ENCODE results near the gene SNX13.

SNX13 gene, protein sequence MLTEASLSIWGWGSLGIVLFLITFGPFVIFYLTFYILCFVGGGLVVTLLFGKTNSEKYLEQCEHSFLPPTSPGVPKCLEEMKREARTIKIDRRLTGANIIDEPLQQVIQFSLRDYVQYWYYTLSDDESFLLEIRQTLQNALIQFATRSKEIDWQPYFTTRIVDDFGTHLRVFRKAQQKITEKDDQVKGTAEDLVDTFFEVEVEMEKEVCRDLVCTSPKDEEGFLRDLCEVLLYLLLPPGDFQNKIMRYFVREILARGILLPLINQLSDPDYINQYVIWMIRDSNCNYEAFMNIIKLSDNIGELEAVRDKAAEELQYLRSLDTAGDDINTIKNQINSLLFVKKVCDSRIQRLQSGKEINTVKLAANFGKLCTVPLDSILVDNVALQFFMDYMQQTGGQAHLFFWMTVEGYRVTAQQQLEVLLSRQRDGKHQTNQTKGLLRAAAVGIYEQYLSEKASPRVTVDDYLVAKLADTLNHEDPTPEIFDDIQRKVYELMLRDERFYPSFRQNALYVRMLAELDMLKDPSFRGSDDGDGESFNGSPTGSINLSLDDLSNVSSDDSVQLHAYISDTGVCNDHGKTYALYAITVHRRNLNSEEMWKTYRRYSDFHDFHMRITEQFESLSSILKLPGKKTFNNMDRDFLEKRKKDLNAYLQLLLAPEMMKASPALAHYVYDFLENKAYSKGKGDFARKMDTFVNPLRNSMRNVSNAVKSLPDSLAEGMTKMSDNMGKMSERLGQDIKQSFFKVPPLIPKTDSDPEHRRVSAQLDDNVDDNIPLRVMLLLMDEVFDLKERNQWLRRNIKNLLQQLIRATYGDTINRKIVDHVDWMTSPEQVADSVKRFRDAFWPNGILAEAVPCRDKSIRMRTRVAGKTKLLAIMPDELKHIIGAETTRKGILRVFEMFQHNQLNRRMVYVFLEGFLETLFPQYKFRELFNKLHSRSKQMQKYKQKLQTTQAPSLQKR

DNA sequence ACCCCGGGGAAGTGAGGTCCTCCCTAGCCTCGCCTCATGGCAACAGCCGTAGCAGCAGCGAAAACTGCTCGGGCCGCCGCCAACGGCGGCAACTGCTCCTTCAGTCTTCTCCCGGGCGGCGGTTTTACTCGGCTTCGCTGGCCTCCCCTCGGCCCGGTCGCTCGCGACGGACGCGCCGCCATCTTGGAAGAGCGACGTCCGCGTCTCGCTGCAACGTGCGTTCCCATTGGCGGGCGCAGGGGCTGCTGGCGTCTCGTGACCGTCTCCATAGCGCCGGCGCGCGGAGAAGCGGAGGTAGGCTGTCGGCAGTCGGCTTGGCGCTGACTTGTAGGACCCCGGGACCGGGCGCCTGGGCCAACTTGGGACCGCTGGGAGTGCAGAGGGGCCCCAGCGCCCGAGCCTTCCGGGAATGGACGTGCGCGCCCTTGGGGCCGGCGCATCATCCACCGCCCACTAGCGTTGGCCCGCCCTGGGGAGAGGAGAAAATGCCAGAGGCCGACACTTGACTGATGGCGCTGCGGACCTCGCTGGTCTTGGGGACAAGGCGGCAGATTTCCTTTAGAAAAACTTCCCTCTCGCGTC, at the start of gene SNX13:
Gene SNX13, minus strand, starts transcription at position 193 of the 582 bp plus-strand sequence. CDS start 199 bp downstream, outside the sequence.
- Mint-ChIP-seq H3K27ac (peak within 1 kb of the TSS; percentile 94), H3K27me3 (no peaks in the 10 kb centered on the region), H3K36me3 (ENCODE audit: low read depth) (peaks cover 6% of the 10 kb centered on the region), H3K4me1 (peaks cover 36% of the 10 kb centered on the region), H3K4me3 (peak within 1 kb of the TSS; percentile 94), H3K9me3 (no peaks in the 10 kb centered on the region)
- DNase-seq (peak; percentile 90), ATAC-seq (peak; percentile 96)

DNA sequence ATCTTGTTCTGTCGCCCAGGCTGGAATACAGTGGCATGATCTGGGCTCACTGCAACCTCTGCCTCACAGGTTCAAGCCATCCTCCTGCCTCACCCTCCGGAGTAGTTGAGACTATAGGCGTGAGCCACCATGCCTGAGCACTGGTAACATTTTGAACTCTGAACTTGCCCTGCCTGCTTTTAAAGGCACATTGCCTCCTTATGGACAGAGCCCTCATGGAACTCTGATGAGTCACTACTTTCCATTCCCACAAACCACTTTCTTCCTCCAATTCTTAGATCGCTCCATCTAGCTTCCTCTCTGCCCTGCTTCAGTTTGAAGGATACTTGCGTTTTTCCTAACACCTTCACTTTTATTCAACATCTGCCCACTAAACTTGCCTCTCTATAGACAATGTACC, 49.3 kb upstream of the SNX13 start:
- Mint-ChIP-seq H3K4me1 (peaks cover 2% of the 10 kb centered on the region), H3K9me3 (no peaks in the 10 kb centered on the region), H3K36me3 (ENCODE audit: low read depth) (no peaks in the 10 kb centered on the region), H3K4me3 (no peak overlapping the region), H3K27me3 (no peaks in the 10 kb centered on the region), H3K27ac (no peak overlapping the region)
- ATAC-seq (no peak), DNase-seq (no peak)

DNA sequence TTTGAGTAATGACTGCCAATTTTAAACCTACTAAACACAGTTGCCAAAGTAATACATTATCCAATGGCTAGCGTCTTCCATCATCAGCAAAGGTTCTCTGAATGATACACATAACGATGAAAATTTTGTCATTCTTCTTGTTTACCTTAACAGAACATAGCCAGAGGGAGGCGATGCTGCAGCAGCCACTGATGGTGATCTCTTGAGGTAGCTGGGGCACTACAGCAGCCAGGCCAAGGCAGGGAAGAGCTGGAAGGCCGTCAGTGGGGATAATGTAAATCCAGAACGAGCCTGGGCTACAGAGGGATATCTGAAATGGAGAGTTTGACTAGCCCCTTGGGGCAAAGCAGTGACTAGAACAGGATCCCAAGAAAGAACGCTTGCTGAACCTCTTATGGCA, 48.6 kb upstream of the SNX13 start:
- DNase-seq (no peak), ATAC-seq (no peak)
- no peaks in the 10 kb centered on the region for H3K36me3 Mint-ChIP-seq (ENCODE audit: low read depth)
- H3K27ac Mint-ChIP-seq = no peak overlapping the region
- H3K4me3 Mint-ChIP-seq = no peak overlapping the region
- H3K4me1 Mint-ChIP-seq = no peaks in the 10 kb centered on the region
- no peaks in the 10 kb centered on the region for H3K9me3 Mint-ChIP-seq
- no peaks in the 10 kb centered on the region for H3K27me3 Mint-ChIP-seq

DNA sequence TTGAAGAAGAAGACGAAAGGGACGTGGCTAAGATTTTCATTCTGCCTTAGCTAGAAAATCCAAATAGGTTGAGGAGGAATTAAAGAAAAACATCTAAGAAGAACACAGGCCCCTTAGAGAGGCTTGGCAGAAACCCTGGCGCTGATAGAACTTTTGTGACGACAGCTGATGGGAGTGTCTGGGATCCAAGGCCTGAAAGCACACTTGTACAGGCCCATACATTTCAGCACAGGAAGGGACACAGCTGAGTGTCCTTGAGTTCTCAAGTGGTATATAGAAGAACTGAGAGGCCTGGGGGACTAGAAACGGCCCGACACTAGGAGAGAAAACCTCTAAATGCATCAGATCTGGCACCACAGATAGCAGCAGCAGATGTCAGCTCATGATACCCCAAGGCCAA, 47.8 kb upstream of the SNX13 start:
- H3K4me3 Mint-ChIP-seq = no peak overlapping the region
- DNase-seq = no peak
- H3K36me3 Mint-ChIP-seq (ENCODE audit: low read depth) = no peaks in the 10 kb centered on the region
- H3K9me3 Mint-ChIP-seq = no peaks in the 10 kb centered on the region
- no peak for ATAC-seq
- no peaks in the 10 kb centered on the region for H3K27me3 Mint-ChIP-seq
- no peak overlapping the region for H3K27ac Mint-ChIP-seq
- peaks cover under 1% of the 10 kb centered on the region for H3K4me1 Mint-ChIP-seq

DNA sequence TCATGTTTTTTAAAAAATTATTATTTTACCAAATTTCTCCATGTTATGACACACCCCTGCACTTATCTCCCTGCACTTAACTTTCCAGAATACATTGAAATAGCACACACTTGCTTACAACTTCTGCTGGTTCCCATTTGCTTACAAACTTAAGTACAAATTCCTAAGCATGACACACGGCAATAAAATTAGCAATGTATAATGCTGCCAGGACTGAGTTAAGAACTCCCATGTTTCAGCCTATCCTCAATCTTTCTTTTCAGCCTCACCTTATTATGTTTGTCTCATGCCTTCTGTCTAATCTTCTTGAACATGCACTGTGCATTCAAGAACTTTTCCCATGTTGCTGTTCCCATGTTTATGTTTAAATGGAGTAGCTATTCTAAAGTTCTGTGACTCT, 46.6 kb upstream of the SNX13 start:
- Mint-ChIP-seq H3K4me3 (no peak overlapping the region), H3K4me1 (peaks cover 2% of the 10 kb centered on the region), H3K9me3 (no peaks in the 10 kb centered on the region), H3K27ac (no peak overlapping the region), H3K27me3 (no peaks in the 10 kb centered on the region), H3K36me3 (ENCODE audit: low read depth) (no peaks in the 10 kb centered on the region)
- ATAC-seq (no peak), DNase-seq (no peak)

DNA sequence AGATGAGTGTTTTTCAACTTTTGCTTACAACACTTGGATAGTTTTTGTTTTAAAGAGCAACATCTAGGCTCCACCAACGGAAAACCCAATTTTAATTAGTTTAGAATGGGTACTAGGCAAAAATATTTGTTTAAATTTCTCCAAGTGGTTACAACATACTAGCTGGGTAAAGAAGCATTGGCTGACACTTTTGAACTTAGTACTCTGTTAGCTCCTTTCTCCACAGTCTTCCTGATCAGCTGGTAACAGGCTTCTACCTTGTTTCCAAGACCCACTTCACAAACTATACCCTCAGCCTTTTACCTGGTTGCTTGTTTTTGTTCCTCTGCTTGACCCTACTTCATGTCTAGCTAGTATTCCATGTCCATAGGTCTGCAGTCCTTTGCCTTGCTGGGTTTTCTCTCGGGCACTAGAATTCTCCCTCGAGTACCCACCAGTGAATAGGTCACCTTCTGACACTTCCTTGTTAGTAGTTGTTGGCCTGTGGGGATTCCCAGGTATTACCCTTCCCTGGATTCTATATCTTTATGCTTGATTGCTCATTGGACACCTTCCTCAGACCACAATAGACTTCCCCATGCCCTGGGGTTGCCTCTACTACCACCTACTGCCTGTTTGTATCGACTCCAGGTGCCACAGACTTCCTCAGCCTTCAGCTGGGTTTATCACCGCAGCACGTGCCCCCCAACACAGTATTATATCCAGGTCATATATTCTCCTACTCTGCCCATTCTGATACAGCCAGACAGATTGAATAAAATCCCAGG, 45.4 kb upstream of the SNX13 start:
- Mint-ChIP-seq H3K4me3 (no peak overlapping the region), H3K27me3 (no peaks in the 10 kb centered on the region), H3K4me1 (peaks cover 2% of the 10 kb centered on the region), H3K9me3 (no peaks in the 10 kb centered on the region), H3K36me3 (ENCODE audit: low read depth) (no peaks in the 10 kb centered on the region), H3K27ac (no peak overlapping the region)
- no peak for DNase-seq
- no peak for ATAC-seq

DNA sequence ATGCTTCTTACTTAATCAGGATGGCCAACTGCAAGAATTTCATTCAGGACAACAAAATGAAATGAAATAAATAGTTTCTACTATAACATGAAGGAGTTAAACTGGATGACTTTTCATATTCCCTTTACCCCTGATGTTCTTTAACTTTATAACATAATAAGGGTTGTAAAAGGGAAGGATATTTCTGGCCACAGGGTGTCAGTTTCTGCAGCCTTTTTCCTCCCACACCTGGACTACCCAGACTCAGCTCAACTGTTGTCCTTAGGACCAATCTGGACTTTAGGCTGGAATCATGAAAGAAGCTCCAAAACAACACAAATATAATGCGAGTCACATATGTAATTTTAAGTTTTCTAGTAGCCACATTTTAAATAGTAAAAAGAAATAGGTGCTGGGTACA, 44.0 kb upstream of the SNX13 start:
- H3K9me3 Mint-ChIP-seq = no peaks in the 10 kb centered on the region
- no peak for ATAC-seq
- H3K4me1 Mint-ChIP-seq = peaks cover 2% of the 10 kb centered on the region
- DNase-seq = no peak
- no peak overlapping the region for H3K4me3 Mint-ChIP-seq
- no peak overlapping the region for H3K27ac Mint-ChIP-seq
- no peaks in the 10 kb centered on the region for H3K27me3 Mint-ChIP-seq
- no peaks in the 10 kb centered on the region for H3K36me3 Mint-ChIP-seq (ENCODE audit: low read depth)

DNA sequence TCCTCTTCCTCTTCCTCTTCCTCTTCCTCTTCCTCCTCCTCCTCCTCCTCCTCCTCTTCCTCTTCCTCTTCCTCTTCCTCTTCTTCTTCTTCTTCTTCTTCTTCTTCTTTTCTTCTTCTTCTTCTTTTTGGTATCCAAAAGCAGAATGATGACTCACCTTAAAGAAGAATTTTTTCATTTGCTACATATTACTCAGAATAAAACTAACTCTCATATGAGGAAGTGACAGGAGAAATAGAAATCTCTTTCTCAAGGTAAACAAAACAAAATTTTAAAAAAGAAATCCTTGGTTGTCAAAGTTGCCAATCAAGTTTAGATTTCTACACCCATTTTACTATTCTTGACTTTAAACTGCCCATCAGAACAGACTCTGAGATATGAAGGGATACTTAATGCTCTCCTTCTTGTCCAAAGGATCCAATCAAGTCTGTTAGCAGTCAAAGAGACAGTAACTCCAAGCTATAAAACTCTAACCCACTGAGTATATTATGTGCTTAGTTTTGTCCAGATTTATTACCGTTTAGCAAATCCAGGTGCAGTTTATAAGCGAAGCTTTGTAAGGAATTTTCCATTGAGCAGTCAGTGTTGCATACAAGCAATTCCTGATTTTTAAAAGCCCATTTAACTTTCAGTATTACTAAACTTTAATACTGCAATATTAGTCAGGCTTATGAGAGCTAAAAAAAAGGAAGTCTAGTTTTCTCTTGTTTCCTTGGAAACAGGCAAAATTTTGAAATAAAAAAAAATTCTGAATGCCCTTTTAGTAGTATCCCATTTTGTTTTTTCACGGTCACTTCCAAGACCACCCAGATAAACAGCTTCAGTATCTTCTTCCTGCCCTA, 43.1 kb upstream of the SNX13 start:
- DNase-seq (no peak), ATAC-seq (no peak)
- Mint-ChIP-seq H3K27ac (no peak overlapping the region), H3K9me3 (no peaks in the 10 kb centered on the region), H3K36me3 (ENCODE audit: low read depth) (no peaks in the 10 kb centered on the region), H3K27me3 (no peaks in the 10 kb centered on the region), H3K4me3 (no peak overlapping the region), H3K4me1 (peaks cover 2% of the 10 kb centered on the region)

DNA sequence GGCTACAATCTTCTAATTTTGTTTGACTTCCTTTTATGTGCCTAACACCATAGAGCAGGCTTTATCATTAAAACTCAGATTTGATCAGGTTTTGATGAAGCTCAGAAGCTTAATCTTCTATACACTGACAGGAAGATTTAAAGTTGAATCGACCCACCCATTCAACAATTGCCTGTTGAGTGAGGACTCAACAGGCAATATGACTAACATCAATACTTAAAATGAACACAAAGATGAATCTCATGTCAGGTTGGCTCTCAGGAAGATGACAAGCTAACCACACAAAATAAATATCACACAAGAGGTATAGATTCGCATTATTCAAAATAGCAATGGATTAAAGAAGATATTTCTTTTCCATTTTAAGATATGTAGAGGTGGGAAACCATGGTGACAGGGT, 36.7 kb upstream of the SNX13 start:
- Mint-ChIP-seq H3K36me3 (ENCODE audit: low read depth) (no peaks in the 10 kb centered on the region), H3K4me1 (no peaks in the 10 kb centered on the region), H3K27ac (no peak overlapping the region), H3K4me3 (no peak overlapping the region), H3K9me3 (no peaks in the 10 kb centered on the region), H3K27me3 (no peaks in the 10 kb centered on the region)
- no peak for DNase-seq
- no peak for ATAC-seq

DNA sequence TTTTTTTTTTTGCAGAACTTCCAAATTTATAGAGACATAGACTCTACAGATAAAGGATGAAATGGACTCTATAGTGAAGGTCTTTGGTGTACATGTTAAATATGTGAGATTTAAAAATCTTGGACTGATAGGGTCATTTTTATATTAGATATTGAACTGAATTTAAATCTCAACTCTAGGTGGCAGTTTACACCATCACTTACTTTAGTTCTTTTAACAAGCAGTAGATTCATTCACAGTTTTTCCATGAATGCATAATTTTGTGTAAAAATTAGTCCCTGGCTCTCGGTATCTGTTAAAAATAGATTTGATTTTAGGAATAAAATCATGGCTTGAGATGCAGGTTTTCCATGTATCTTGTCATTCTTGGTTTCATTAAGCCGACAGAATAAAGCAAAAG, 31.1 kb upstream of the SNX13 start:
- DNase-seq = no peak
- no peaks in the 10 kb centered on the region for H3K4me1 Mint-ChIP-seq
- no peaks in the 10 kb centered on the region for H3K36me3 Mint-ChIP-seq (ENCODE audit: low read depth)
- H3K4me3 Mint-ChIP-seq = no peak overlapping the region
- H3K9me3 Mint-ChIP-seq = no peaks in the 10 kb centered on the region
- peaks cover 3% of the 10 kb centered on the region for H3K27me3 Mint-ChIP-seq
- no peak overlapping the region for H3K27ac Mint-ChIP-seq
- no peak for ATAC-seq

DNA sequence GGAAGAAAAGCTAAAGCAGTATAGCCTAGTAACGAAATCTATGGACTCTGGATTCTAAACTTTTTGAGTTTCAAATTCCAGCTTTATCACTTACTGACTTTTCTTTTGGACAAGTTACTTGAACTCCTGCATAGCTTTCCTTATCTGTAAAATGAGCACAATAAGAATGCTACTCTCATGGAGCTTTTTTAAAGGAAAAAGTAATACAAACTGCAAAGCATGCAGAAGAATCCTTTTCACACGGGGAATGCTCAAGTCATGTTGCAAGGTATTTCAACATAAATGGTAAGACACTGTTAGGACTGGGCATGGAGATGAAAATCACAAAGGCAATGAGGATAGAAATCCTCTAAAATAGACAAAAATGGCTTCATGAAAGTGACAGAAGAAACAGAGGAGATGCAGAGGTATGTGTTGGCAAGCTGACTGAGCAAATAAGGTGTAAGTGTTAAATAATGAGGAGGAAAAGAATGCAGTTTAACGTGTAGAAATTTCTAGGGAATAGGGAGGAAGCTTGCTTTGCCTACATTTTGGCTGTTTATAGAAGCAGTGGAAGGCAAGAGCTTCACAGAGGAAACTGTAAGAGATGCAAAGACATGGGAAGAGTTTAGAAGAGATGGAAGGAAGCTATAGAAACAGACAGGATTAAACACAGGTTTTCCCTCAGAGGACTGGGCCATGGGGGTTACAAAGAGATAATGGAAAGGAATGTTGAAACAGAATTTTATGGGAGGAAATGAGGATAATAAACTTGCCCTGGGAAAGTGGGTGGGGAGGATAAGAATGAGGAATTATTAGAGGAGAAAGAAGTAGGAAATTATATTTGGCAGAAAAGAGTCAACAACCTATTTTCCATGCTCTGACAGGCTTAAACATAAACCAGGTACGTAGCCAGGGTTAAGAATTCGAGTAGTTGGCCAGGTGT, 28.8 kb upstream of the SNX13 start:
- Mint-ChIP-seq H3K27me3 (peaks cover 3% of the 10 kb centered on the region), H3K27ac (no peak overlapping the region), H3K4me3 (no peak overlapping the region), H3K4me1 (no peaks in the 10 kb centered on the region), H3K9me3 (no peaks in the 10 kb centered on the region), H3K36me3 (ENCODE audit: low read depth) (no peaks in the 10 kb centered on the region)
- no peak for ATAC-seq
- DNase-seq = no peak

DNA sequence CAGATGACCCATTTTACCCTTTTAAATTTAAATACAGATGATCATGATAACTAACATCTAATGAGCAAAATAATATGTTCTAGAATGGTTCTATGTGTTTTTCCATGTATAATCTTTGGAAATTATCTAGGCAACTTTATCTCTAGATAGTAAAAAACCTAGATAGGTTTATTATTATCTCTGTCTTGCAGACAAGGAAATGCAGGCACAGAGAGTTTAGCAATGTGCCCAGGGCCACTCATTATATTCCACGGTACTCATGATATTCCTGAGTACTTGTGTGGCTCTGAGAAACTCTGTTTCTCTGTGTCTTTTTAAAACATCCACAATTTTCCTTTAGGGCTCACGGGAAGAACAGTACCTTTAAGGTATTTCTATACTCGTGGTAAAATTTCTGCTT, 26.4 kb upstream of the SNX13 start:
- DNase-seq = no peak

DNA sequence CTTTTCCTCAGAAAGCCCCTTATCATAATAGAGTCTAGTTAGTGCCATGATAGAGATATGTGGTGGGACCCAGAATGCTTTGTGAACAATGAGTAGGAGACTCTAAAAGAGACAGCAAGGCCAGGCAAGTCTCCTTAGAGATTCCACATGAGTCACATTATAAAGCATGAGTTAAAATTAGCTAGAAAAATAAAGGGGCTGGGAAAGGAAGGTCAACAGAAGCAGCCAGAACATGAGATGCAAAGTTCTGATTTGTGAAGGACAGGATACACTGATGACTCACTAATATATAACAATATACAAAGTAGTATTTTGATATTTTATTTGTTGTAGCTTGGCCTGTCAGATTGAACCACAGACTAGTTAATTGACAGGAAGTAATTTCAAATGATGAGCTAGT, 25.3 kb upstream of the SNX13 start:
- H3K4me1 Mint-ChIP-seq = no peaks in the 10 kb centered on the region
- no peaks in the 10 kb centered on the region for H3K36me3 Mint-ChIP-seq (ENCODE audit: low read depth)
- H3K4me3 Mint-ChIP-seq = no peak overlapping the region
- peaks cover 3% of the 10 kb centered on the region for H3K27me3 Mint-ChIP-seq
- ATAC-seq (no peak), DNase-seq (no peak)
- H3K9me3 Mint-ChIP-seq = no peaks in the 10 kb centered on the region
- H3K27ac Mint-ChIP-seq = no peak overlapping the region

More for the DNA sequence above, 26.4 kb upstream of the SNX13 start:
- peaks cover 3% of the 10 kb centered on the region for H3K27me3 Mint-ChIP-seq
- no peaks in the 10 kb centered on the region for H3K36me3 Mint-ChIP-seq (ENCODE audit: low read depth)
- no peak overlapping the region for H3K27ac Mint-ChIP-seq
- no peak for ATAC-seq
- H3K4me3 Mint-ChIP-seq = no peak overlapping the region
- no peaks in the 10 kb centered on the region for H3K4me1 Mint-ChIP-seq
- H3K9me3 Mint-ChIP-seq = no peaks in the 10 kb centered on the region
